Measurements from ENCODE around the gene DEPP1.

DEPP1 gene

DNA sequence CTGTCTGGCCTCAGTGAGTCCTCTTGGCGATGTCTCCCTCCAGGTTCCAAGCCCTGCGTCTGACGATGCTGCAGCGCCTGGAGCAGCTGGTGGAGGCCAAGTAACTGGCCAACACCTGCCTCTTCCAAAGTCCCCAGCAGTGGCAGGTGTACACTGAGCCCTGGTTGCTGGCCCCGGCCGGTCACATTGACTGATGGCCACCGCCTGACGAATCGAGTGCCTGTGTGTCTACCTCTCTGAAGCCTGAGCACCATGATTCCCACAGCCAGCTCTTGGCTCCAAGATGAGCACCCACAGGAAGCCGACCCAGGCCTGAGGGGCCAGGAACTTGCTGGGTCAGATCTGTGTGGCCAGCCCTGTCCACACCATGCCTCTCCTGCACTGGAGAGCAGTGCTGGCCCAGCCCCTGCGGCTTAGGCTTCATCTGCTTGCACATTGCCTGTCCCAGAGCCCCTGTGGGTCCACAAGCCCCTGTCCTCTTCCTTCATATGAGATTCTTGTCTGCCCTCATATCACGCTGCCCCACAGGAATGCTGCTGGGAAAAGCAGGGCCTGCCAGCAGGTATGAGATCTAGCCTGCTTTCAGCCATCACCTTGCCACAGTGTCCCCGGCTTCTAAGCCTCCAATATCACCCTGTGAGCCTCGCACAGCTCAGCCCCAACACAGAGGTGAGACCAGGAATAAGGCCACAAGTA, 14.8 kb upstream of the DEPP1 start:
- DNase-seq = no peak

DNA sequence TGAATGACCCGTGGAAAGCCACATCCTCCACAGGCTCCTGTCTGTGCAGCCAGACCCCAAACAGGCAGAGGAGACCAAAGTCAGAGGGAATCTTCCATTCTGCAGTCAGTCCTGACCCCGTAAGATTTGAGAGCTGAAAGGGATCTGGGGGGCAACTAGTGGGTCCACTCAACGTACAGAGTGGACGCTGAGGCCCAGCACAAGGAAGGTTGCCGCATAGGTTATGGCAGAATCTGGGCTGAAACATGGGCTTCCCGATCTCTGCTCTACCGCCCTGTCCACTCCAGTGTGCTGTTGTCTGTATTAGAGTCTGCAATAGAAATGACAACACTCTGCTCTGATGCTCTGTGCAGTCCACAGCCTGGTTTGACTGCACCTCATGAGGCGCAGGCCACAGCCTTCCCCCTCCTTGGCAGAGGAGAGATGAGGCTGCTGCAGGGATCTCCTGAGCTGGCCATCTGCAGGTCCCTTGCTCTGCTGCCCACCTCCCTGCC, 14.2 kb upstream of the DEPP1 start:
- no peak for DNase-seq

DNA sequence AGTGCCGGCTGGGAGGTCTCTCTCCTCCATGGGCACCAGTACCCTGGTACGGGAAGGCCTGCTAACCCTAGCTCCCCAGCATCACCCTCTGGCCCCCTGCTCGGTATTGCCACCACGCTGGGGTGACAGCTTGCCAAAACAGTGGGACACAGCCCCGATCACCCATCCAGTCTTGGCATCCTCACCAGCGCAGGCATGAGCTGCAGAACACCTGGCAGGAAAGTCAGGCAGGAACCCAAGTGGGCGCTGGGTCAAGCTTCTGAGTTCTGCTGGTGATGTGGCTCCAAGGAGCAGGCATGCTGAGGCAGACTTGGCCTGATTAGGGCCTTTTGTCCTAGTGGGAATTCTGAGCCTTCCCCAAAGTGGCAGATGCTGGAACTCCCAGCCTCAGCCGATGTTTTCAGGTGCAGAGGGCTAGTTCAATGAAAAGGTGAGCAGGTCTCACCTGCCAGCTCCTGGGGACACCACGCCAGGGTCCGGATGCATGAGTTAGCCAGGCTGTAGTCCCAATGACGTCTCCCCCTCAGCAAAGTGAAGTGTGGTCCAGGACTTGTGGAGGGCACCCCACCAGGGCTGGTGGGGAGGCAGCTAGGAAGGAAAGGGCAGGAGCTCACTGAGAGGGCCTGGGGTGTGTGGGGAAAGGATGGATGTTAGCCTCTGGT, 13.6 kb upstream of the DEPP1 start:
- DNase-seq = no peak

DNA sequence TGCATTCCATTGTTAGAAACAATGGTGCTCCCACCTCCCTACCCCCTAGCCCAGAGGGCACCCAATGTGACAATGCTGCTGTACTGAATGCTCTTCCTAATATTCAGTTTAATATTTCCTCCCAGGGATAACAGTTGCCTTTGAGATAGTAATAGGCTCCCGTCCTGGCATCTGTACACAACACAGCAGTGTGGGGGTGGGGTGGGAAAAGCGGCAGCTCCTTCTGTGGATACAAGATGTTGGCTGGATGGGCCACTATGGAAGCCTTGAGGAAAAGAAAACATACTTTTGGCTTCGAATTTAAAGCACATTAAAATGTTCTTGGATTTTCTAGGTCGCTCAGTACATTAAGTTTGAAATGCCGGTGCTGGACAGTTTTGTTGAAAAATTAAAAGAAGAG, 13.0 kb upstream of the DEPP1 start:
- no peak for DNase-seq

DNA sequence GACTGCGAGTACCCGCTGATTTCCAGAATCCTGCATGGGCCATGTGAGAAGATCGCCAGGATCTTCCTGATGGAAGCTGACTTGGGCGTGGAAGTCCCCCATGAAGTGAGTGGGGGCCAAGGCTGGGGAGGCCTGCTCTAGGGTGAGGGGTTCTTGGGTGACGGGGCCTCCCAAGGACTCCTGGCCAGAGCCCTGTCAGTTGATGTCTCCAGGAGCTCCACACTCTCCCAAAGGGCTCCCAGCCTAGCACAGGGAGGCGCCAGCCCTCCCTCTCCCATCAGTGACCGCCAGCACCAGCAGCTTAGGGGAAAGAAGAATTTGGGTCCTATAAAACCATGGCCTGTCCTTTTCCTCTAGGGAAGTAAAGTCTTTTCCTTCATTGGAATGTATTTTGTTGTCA, 12.4 kb upstream of the DEPP1 start:
- no peak for DNase-seq

DNA sequence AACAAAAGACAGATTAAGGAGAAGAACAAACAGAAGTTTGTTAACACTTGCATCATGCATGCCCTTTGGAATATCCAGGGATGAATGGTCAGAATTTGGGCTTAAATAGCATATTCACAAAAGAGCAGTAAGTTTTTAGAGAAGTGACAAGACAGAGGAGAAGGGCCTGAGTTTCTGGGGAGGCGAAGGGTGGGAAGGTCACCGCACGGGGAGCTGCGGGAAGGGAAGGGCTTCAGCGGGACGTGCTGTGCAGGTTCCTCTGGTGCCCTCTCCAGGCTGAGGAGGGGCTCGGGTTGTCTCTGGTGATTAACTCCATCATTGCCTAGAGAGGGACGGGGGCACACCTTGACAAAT, 11.7 kb upstream of the DEPP1 start:
- no peak for DNase-seq

DNA sequence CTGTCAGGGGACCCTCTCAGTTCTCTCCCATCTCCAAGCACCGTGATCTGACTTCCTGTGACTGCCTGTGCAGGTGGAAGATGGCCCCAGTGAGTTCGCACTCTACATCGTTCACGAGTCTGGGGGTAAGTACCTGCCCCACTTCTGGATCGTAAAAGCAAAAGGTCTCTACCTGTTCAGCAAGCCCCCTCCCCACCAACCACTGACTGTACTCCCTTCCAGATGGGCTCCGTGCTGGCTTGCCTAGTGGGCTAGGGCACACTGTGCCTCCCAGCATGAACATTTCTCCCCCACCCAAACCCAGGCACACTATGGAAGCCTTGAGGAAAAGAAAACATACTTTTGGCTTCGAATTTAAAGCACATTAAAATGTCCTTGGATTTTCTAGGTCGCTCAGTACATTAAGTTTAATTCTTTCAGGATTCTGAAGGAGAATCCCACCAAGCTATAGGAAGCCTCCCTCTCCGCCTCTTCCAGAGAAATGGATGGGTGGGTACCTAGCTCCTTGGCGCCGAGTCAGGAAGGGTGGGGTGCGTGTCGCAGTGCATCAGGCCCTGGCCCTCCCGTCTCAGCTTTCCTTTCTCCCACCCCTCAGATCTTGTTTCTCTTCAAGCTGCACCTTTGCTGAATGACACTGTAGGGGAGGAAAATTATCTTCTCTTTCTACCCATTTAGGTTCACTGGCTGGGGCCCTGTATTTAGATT, 11.1 kb upstream of the DEPP1 start:
- DNase-seq = no peak

DNA sequence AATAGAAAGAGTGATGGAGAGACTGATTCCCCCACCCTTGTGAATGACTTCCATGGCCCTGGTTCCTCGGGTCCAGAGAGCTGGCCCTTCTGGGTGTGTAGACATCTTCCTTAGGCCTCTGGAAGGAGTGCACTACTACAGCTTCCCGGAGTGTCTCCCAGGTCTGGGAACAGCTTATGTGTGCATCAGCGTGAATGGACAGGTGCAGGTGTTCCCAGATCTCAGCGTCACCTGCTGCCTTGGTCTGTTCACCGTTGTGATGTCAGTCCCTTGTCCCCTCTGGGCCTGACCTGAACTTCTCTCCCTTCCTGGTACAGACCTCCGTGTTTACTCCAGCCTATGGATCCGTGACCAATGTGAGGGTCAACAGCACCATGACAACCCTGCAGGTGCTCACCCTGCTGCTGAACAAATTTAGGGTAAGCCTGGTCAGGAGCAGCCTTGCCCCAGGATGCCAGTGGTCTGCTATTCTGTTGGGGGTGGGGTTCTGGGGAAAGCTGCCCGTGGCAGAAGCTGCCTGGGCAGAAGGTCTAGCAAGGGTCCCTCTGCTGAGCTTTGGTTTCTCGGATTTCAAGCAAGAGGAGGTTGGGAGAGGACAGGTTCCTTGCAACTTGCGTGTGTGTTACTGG, 10.5 kb upstream of the DEPP1 start:
- no peak for DNase-seq

DNA sequence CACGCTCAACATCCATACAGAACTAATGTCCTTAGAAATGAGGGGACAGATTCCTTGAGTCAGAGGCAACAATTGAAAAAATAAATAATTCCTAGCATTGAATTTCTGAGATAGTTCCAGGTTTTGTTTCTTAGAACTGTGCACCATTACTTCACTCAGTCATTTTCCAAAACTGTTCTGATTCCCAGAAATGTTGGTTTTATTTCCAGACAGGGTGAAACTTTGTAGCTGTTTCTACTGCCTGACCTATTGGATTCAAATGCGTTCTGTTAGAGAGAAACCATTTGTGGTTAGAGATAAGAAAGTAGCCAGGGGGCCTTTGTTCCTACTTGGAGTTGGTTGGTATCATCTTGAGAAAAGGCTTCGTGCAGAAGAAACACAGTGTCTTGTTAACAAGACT, 8.1 kb upstream of the DEPP1 start:
- no peak for DNase-seq

DNA sequence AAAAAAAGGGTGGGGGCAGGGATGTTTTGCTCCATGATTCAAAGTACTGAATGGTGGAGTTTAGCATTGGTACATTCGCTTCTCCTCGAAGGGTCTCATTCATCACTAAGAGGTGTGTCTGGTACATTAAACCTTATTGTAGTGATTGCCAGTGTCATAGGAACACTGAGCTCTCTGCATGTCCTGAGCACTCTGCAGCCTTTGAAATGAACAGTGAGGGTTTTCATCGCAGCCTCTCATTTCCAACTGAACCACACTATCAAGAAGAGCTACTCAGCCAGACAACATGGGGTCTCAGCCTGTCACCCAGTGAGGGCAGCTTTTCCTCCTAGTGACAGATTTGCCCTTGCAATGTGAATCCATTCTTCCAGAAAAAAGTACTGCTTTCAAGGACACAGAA, 7.6 kb upstream of the DEPP1 start:
- DNase-seq = no peak

DNA sequence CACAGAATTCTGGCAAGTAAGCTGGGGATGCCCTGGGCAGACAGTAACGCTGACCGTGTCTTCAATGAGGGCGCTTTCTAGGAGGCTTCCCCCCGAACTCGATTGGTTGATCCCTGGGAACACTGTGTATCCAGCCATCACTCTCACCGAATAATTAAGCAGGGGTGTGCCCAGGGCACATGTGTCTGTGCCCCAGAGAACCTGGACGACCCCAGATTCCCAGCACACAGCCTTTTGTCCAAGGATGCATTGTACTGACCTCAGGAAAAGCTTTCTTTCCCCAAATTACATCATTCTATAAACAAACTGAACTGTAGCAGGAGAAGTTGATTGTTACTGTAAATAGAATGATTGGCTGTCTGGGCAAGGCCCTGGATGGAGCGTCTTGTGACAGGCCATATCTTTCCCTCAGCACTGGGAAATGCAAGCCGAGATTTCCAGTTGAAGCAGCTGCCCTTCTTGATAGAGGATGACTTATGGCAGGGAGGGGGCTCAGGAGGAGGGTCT, 6.6 kb upstream of the DEPP1 start:
- DNase-seq = no peak

DNA sequence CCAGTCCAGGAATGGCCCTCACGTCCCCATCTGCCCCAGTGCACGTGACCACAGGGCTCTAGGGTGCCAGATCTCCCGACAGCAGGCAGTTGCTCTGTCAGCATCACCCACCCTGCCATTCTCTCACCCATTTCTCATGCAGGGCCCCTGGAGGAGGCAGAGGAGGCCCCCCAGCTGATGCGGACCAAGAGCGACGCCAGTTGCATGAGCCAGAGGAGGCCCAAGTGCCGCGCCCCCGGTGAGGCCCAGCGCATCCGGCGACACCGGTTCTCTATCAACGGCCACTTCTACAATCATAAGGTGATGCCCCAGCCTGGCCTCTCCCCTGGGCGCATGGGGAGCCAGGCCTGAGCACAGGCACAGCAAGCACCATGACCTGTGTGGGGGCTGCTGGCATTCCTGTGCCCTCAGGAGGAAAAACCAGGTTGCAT, 6.1 kb upstream of the DEPP1 start:
- DNase-seq = no peak

DNA sequence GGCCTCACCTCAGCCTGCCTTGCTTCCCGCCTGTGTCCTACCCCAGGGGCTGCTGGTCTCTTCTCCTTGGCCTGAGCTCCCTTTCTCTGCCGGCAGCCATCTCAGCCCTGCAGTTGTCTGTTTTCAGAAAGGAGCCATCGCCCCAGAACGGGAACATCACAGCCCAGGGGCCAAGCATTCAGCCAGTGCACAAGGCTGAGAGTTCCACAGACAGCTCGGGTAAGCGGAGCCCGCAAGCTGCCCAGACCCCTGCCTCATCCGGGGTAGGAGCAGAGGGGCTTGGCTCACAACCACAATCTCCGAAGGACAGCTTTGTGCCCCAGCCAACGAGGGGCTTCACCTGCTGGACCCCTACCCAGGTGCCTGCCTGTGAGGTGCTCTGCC, 5.3 kb upstream of the DEPP1 start:
- DNase-seq = no peak

DNA sequence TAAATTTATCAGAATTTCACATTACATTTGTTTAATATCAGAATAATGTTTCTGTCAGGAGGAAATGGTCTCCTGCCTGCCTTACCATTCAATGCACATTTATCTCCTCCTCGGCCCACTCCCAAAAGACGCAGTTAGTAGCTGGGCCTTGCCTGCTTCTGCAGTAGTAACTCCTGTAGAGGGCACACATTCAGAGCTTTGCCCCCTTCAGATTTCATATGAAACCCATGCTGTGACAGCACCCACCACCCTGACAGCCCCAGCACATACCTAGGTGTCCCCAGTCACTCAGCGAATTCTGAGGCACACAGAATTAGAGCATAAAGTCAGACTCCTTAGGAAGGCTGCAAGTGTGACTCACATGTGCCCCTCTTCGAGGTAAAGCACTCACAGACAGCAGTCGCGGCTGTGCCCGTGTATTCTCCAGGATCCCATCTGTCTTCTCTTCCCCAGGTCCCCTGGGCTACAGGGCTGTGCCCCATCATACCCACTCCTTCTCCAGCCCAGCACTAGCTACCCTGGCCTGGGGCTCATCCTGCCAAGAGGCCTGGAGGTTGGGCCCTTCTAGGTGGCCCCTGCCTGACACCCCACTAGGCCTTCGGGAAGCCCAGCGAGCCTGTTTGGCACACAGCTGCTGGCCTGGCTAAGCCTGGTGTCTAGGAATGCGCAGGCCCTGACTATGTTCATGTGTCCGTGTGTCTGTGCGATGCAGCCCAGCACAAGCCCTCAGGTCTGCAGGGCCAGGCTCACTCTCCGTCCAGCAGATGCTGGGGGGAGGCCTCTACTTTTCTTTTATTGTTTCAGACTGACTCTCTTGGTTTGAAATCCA, 4.7 kb upstream of the DEPP1 start:
- no peak for DNase-seq

DNA sequence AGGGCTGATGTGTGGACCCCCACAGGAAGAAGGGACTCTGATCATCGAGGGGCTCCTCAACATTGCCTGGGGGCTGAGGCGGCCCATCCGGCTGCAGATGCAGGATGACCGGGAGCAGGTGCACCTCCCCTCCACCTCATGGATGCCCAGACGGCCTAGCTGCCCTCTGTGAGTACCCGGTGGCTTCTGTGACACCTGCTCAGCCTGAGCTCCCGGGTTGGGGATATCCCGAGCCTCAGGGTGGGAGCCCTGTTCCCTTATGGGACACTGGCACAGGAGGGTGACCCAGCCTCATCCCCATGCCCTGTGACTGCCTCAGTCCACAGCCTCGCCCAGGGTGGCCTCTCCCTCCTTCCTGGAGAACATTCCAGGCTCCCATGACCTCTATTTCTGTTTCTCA, 3.9 kb upstream of the DEPP1 start:
- DNase-seq = no peak

DNA sequence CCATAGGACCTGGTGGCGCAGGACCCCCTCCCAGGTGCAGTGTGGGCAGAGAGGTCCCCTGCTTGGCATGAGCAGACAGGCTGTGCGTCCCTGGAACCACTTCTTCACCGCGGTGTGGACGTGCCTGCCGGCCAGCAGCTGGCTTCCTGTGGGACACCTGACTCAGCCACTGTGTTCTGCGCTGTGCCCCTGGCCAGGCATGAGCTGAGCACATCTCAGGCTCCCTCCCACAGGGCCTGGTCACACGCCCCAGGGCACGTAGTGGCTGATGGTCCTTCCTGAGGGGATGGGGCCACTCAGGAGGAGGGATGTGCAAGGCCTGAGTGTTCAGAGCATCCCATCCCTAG, 3.5 kb upstream of the DEPP1 start:
- DNase-seq = no peak

DNA sequence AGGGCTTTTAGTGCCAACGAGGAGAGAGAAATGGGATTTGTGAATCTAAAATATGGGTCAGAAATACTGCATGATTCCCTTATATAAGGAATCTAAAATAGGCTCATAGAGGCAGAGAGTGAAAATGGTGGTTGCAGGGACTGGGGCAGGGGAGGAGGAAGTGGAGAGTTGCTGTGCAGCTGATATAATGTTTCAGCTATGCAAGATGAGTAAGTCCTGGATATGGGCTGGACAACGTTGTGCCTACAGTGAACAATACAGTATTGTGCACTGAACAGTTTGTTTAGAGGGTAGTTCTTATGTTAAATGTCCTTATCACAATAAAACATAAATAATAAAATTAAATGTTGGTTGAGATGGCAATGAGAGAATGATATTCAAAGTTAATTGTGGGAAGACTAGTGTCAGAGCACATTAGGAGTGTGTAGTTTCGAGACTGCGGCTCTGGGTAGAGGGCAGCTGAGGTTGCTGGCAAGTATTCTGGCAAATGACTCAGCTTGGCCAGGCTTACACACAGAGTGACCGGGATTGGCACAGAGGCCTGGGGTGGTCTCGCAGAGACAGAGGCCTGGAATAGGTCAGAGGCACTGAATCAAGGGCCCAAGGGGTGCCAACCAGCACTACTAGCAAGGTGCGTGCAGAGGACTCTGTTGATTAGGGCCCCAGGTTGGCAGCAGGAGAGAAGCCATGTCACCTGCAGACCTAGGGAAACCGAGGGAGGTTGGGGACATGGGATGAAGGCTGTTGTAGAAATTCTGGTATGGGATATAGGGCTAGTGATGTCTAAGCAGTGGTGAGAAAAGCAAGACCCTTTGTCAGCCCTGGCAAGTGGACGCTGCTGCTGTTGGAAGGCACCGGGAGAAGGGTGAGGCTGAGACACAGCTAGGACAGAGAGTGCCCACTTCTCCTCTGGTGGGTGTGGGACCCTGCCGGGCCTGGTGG, 2.8 kb upstream of the DEPP1 start:
- DNase-seq = peak; percentile 42

DNA sequence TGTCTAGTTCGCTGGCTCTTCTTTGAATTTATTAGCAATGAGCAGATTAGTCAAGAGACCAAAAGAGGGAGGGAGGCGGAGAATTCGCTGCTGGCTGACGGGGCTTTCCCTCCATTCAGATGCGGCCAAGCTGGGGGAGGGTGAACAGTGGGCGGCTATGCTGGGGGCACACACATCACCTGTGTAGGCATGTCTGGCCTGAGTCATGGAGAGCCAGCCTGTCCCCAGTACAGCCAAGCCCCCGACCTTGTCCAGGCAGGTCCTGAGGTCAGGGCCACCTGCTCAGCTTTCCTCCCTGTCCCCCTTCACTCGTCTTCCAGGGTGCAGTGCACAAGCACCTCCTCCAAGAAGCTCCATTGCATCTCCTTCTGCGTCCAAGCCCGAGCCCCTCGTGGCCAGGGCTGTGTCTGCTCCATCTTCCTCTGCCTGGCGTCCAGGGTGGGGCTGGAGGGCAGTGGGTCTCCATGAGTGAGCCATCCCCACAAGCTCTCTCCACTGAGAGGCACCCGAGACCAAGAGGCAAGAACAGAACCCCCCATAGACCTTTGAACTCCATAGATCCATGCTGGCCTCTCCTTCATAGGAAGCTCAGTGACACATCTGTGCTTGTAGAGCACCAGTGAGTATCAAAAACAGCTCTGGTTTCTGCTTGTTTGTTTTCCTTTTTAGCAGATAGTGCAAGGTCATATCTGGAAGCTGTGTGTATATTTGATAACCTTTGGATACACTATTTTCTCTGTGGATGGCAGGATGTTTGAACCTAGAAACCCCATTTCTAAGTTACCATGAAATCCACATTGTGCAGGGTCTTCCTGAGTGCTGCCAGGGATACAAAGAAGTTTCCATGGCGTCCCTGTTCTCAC, 1.9 kb upstream of the DEPP1 start:
- DNase-seq = no peak

DNA sequence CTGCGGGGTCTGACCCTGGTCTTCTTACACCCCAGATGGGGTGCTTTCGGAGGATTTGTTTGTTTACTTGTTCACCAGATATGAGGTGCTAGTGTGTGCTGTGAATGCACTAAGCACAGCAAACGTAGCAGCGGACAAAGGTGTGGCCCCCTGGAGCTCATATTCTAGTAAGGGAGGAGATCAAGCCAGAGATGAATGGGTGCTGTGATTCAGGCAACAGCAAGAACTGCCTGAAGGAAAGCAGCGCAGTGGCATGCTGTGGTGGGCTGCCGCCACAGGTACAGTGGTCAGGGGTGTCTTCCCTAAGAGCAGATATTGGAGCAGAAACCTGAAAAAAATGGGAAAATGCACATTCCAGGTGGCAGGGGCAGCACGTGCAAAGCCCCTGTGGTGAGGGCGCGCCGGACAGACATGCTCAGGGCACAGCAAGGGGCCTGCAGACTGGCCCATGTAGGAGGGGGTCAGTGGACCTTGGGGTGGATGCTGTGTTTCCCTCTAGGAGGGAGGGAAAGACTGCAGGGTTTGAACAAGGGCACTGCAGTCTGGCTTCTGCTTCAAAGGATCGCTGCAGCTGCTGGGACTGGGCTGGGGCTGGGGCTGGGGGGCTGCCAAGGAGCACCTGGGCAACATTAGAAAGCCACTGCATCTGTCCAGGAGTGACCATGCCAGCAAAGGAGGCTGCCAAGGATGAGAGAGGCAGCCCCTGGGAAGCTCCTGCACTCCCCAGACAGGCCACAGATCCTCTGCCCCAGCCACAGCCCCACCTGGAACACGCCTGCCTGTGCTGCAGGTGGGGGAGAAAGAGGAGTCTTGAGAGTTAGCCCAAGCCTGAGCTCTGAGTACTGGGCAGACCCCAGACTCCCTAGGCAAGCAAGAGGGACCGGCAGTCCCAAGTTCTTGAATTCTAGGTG, 927 bp upstream of the DEPP1 start:
- DNase-seq = no peak

DNA sequence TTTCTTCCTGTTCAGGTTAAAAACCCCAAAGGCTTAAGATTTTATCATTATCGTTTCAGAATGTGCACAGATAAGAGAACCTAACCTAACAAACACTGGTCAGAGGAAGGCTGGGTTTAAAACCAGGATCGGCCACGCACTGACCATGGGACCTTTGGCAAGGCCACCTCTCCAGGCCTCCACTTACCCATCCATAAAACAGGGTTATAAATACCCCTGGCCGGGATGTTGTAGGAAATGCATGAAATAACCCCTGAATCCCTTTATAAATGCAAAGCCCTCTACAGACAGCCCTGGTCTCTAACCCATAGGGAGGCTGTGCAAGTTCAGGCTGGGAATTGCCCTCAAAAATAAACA, 418 bp downstream of the DEPP1 start:
- DNase-seq = no peak

All from inflammatory macrophage treated with lipopolysaccharide for 4 hours (primary cell).